Smooth muscle cell (in vitro differentiated cells): ENCODE results near the gene CTBP2. TPM values are rescaled to one million over a fixed set of nuclear protein-coding genes. Genes with fewer than 3 reads are reported as not detected.

Experiments
- DNase-seq: peaks from one replicate; lab custom pipeline; 2025; ENCODE audit not compliant: unreplicated experiment; lab: John Stamatoyannopoulos, UW
- H2AFZ ChIP-seq: fragments of 200-600 bp; sonication (generic); 2 replicates; pipeline ENCODE4 v1.6.0; 2016; ENCODE audit warnings: antibody characterized with exemption, low read depth, mild to moderate bottlenecking
- H3F3A ChIP-seq: fragments of 200-600 bp; sonication (generic); 2 replicates; pipeline ENCODE4 v1.6.0; 2017; ENCODE audit warnings: antibody characterized with exemption, low read depth
- H3K27ac ChIP-seq: fragments of 200-600 bp; sonication (generic); 2 replicates; pipeline ENCODE4 v1.5.1; 2016; ENCODE audit warnings: low read depth, mild to moderate bottlenecking
- H3K27me3 ChIP-seq: fragments of 200-600 bp; sonication (generic); 2 replicates; pipeline ENCODE4 v1.6.1; 2016; ENCODE audit warnings: low read depth, mild to moderate bottlenecking
- H3K36me3 ChIP-seq: fragments of 200-600 bp; sonication (generic); 2 replicates; pipeline ENCODE4 v1.5.1; 2016; ENCODE audit warnings: low read depth
- H3K4me1 ChIP-seq: fragments of 200-600 bp; sonication (generic); 2 replicates; pipeline ENCODE4 v1.5.1; 2016; ENCODE audit warnings: low read depth
- H3K4me2 ChIP-seq: fragments of 200-600 bp; sonication (generic); 2 replicates; pipeline ENCODE4 v1.6.0; 2016; ENCODE audit warnings: mild to moderate bottlenecking
- H3K4me3 ChIP-seq: fragments of 200-600 bp; sonication (generic); 2 replicates; pipeline ENCODE4 v1.5.1; 2016; ENCODE audit warnings: mild to moderate bottlenecking
- H3K79me2 ChIP-seq: fragments of 200-600 bp; sonication (generic); 2 replicates; pipeline ENCODE4 v1.6.0; 2016; ENCODE audit warnings: low read depth, mild to moderate bottlenecking
- H3K9ac ChIP-seq: fragments of 200-600 bp; sonication (generic); 2 replicates; pipeline ENCODE4 v1.6.0; 2016; ENCODE audit warnings: low read depth
- H3K9me3 ChIP-seq: fragments of 200-600 bp; sonication (generic); replicated peaks from 2 replicates; pipeline ENCODE4 v1.5.1; 2016; ENCODE audit warnings: low read depth
- H4K20me1 ChIP-seq: fragments of 200-600 bp; sonication (generic); 2 replicates; pipeline ENCODE4 v1.6.0; 2016; ENCODE audit warnings: low read depth
- CTCF ChIP-seq: fragments of 200-600 bp; sonication (generic); IDR thresholded peaks from 2 replicates; pipeline ENCODE4 v1.5.1; 2017; ENCODE audit warnings: borderline replicate concordance, mild to moderate bottlenecking, antibody characterized with exemption; ENCODE audit not compliant: insufficient read depth, poor library complexity, severe bottlenecking
- WGBS: methylation state at CpG from one replicate; pipeline ENCODE4 v1.1.7; 2016; ENCODE audit warnings: low lambda C conversion rate; 5-methylcytosine and 5-hydroxymethylcytosine counted together
- polyA plus RNA-seq: library from polyadenylated mRNA; unstranded; fragments of >200 nt; fragmentation: Nextera tagmentation; extraction: Ambion mirVana; gene quantifications from 2 replicates; pipeline ENCODE4 v1.2.1, GENCODE V29; 2016
- total RNA-seq: library from RNA; depleted of rRNA; stranded (reverse); fragments of >200 nt; gene quantifications from 2 replicates; pipeline ENCODE4 v1.2.3, GENCODE V29; 2014

Gene CTBP2
- total and polyA plus RNA-seq, 2 experiments from 2014 or later: 49.9 to 69.5 TPM

GRCh38 chr10:125002047-125002422, 158.3 kb downstream of the CTBP2 start:
- no peak for DNase-seq
- Histone ChIP-seq H3K9me3 (no peaks in the 10 kb centered on the region), H2AFZ (no peak overlapping the region), H3K36me3 (no peaks in the 10 kb centered on the region), H3K27ac (no peak overlapping the region), H4K20me1 (peaks cover 90% of the 10 kb centered on the region), H3F3A (no peaks in the 10 kb centered on the region), H3K27me3 (no peaks in the 10 kb centered on the region), H3K9ac (no peak overlapping the region), H3K79me2 (peaks cover 26% of the 10 kb centered on the region), H3K4me2 (no peak overlapping the region), H3K4me1 (no peaks in the 10 kb centered on the region), H3K4me3 (no peak overlapping the region)
- TF ChIP-seq CTCF: no peak
- 94% methylated on average over 12 of the region's 12 CpGs for WGBS

- TF ChIP-seq CTCF: no peak
- Histone ChIP-seq H3K4me1 (no peaks in the 10 kb centered on the region), H3K9ac (no peak overlapping the region), H3K4me3 (no peak overlapping the region), H3K9me3 (no peaks in the 10 kb centered on the region), H2AFZ (no peak overlapping the region), H3K27ac (peak overlapping the region; percentile 12), H3K79me2 (peaks cover 20% of the 10 kb centered on the region), H3K27me3 (no peaks in the 10 kb centered on the region), H3K36me3 (no peaks in the 10 kb centered on the region), H3K4me2 (no peak overlapping the region), H4K20me1 (peaks cover 84% of the 10 kb centered on the region), H3F3A (no peaks in the 10 kb centered on the region)
- DNase-seq: no peak
- WGBS: 88% methylated on average over 21 of the region's 21 CpGs
Measured at GRCh38 chr10:125001313-125002046, 158.9 kb downstream of the CTBP2 start.

- Histone ChIP-seq H3K4me1 (no peaks in the 10 kb centered on the region), H3K27ac (peak overlapping the region; percentile 12), H3F3A (no peaks in the 10 kb centered on the region), H3K9me3 (no peaks in the 10 kb centered on the region), H3K79me2 (peaks cover 18% of the 10 kb centered on the region), H4K20me1 (peaks cover 76% of the 10 kb centered on the region), H3K4me2 (peak overlapping the region; percentile 22), H3K4me3 (no peak overlapping the region), H3K27me3 (no peaks in the 10 kb centered on the region), H3K9ac (no peak overlapping the region), H2AFZ (no peak overlapping the region), H3K36me3 (no peaks in the 10 kb centered on the region)
- WGBS: 65% methylated on average over 35 of the region's 35 CpGs
- no peak for DNase-seq
- TF ChIP-seq CTCF: no peak
Measured at GRCh38 chr10:125000366-125001312, 159.7 kb downstream of the CTBP2 start.
